DMS 273 (cell line): Measurements from ENCODE around the gene TOMM40L.

ENCODE experiments used
- DNase-seq: peaks from one replicate; lab custom pipeline; 2025; ENCODE audit not compliant: unreplicated experiment; lab: John Stamatoyannopoulos, UW

TOMM40L gene

GRCh38 chr1:161196521-161197451 is 29.1 kb upstream of the TOMM40L start:
- peak; percentile 21 for DNase-seq

- DNase-seq, result no peak
These were observed 28.2 kb upstream of the TOMM40L start for GRCh38 chr1:161197560-161198193.

- DNase-seq, result peak; percentile 79
These were observed 27.5 kb upstream of the TOMM40L start for GRCh38 chr1:161198194-161198896.

GRCh38 chr1:161198897-161199431 is 26.9 kb upstream of the TOMM40L start, which contains the start of gene ADAMTS4:
Gene ADAMTS4 (minus strand): TSS chr1:161199054. CDS start chr1:161198627, 427 bp downstream.
- DNase-seq, result peak; percentile 84

- DNase-seq, result no peak
These were observed 26.2 kb upstream of the TOMM40L start for GRCh38 chr1:161199506-161200139.

GRCh38 chr1:161200421-161200991 is 25.4 kb upstream of the TOMM40L start:
- no peak for DNase-seq

GRCh38 chr1:161200992-161201835 is 24.6 kb upstream of the TOMM40L start:
- peak; percentile 33 for DNase-seq

- peak; percentile 100 for DNase-seq
These were observed 23.8 kb upstream of the TOMM40L start, which contains the start of gene NDUFS2 for GRCh38 chr1:161201836-161202712. Gene NDUFS2 (plus strand): TSS chr1:161202367. CDS start chr1:161202386, 19 bp downstream.

GRCh38 chr1:161206411-161207140 is 19.3 kb upstream of the TOMM40L start:
- no peak for DNase-seq

- DNase-seq, result no peak
These were observed 18.7 kb upstream of the TOMM40L start for GRCh38 chr1:161207173-161207572.

- peak; percentile 91 for DNase-seq
These were observed 16.0 kb upstream of the TOMM40L start for GRCh38 chr1:161209790-161210409.

GRCh38 chr1:161214369-161214768 is 11.5 kb upstream of the TOMM40L start:
- DNase-seq, result no peak

GRCh38 chr1:161215076-161215475 is 10.8 kb upstream of the TOMM40L start, which contains the start of gene FCER1G:
Gene FCER1G (plus strand): TSS chr1:161215295. CDS start chr1:161215322, 27 bp downstream.
- no peak for DNase-seq

- no peak for DNase-seq
These were observed 8.7 kb upstream of the TOMM40L start for GRCh38 chr1:161216945-161217712.

- DNase-seq, result no peak
These were observed 8.0 kb upstream of the TOMM40L start for GRCh38 chr1:161217831-161218230.

GRCh38 chr1:161218301-161219077 is 7.4 kb upstream of the TOMM40L start:
- no peak for DNase-seq
